Heart left ventricle (tissue), 16 donors: Measurements from ENCODE around the gene SLC13A3. TPM values are rescaled to one million over a fixed set of nuclear protein-coding genes. Genes with fewer than 3 reads are reported as not detected.

Experiments used
- ATAC-seq, 4 donors: fragments of 200-7000 bp; cut with Tn5 transposase; one replicate each; pipeline ENCODE4 v1.9.1; 2020 to 2022; ENCODE audit warnings: moderate library complexity in 4 of 4, mild to moderate bottlenecking in 3 of 4, moderate number of reproducible peaks in 1 of 4
- DNase-seq, 5 donors: peaks; one replicate each; pipeline ENCODE4 v3.0.0-alpha.2; 2020
- H3K27ac ChIP-seq, 12 donors: fragments of 200-600 bp; sonication (generic) in 4 of 12; one replicate each; pipeline versions ENCODE4 v1.5.0 to v1.8.0; 2016 to 2022; ENCODE audit warnings: mild to moderate bottlenecking in 2 of 12
- H3K27me3 ChIP-seq, 9 donors: fragments of 200-600 bp; sonication (generic) in 2 of 9; one replicate each; pipeline versions ENCODE4 v1.5.1 to v1.8.0; 2016 to 2022; ENCODE audit warnings: mild to moderate bottlenecking in 3 of 9
- H3K36me3 ChIP-seq, 9 donors: fragments of 200-600 bp; sonication (generic) in 2 of 9; one replicate each; pipeline versions ENCODE4 v1.5.0 to v1.8.0; 2018 to 2022; ENCODE audit warnings: mild to moderate bottlenecking in 2 of 9
- H3K4me1 ChIP-seq, 12 donors: fragments of 200-600 bp; sonication (generic) in 4 of 12; one replicate each; pipeline versions ENCODE4 v1.5.0 to v1.8.0; 2016 to 2022; ENCODE audit warnings: mild to moderate bottlenecking in 3 of 12
- H3K4me3 ChIP-seq, 12 donors: fragments of 200-600 bp; sonication (generic) in 4 of 12; one replicate each; pipeline versions ENCODE4 v1.5.0 to v1.8.0; 2017 to 2022; ENCODE audit warnings: mild to moderate bottlenecking in 9 of 12, moderate library complexity in 4 of 12
- H3K9me3 ChIP-seq, 12 donors: fragments of 200-600 bp; sonication (generic) in 4 of 12; one replicate each; pipeline versions ENCODE4 v1.5.0 to v1.8.0; 2016 to 2022; ENCODE audit warnings: mild to moderate bottlenecking in 1 of 12
- CTCF ChIP-seq, 12 donors: fragments of 200-600 bp; sonication (generic) in 4 of 12; IDR thresholded peaks; one replicate each; pipeline versions ENCODE4 v1.5.0 to v1.8.0; 2018 to 2022; ENCODE audit warnings: antibody characterized with exemption in 12 of 12, mild to moderate bottlenecking in 5 of 12
- POLR2A ChIP-seq, 2 donors: fragments of 450-650 bp; IDR thresholded peaks; one replicate each; pipeline ENCODE4 v1.6.1; 2017; ENCODE audit warnings: antibody characterized with exemption in 2 of 2, mild to moderate bottlenecking in 2 of 2, moderate library complexity in 2 of 2
- WGBS, 4 donors: extraction: QIAGEN DNeasy Blood & Tissue Kit in 2 of 4; methylation state at CpG; one replicate each; pipeline versions ENCODE4 v1.1.5 to v1.1.7; 2013 to 2018; 5-methylcytosine and 5-hydroxymethylcytosine counted together
- intact Hi-C, 10 donors: fragments of 100-400 bp; cut with DNase I; formaldehyde crosslinking; loops; one replicate each; pipeline versions ENCODE4 v1.11.1 to v1.14.2; 2022
- polyA plus RNA-seq, 2 donors: library from polyadenylated mRNA; stranded (reverse); fragments of 200-250 nt; gene quantifications; one replicate each; pipeline ENCODE4 v1.2.3, GENCODE V29; 2013
- total RNA-seq, 9 donors: library from RNA; depleted of rRNA in 2 of 9; stranded (reverse); fragments of >200 nt in 2 of 9; fragmentation: NEBNext Ultra II Directional in 3 of 9; extraction: Animal tissue kit (Norgen Biotek cat#: 25700) in 3 of 9; gene quantifications; one replicate each; pipeline versions ENCODE4 v1.1.0 to v1.2.4, GENCODE V29; 2016 to 2023
- donor health status: ischemic (EF 13 %, LVEDD 7.1; RV severe dilation, severe dysfunction).
- donor health status: healthy with polysubstance abuse.
- donor health status: DM: no; HTN: yes; CAD: no.
- donor health status: DM: no; HTN: no; CAD: no.
- donor health status: ischemic (EF 25% LVEDD 6.9; RV normal size, moderate dysfunction).
- donor health status: ischemic (EF 25% LVEDD 5.7; RV mildly dilated, moderate dysfunction).
- donor health status: healthy.
- donor health status: DM: yes; HTN: yes; CAD: no.
- donor health status: ischemic (EF 35%, LVEDD 5.7; RV mildly dilated, moderate dysfunction).
- donor health status: nonischemic (EF 11% LVEDD 7.7; RV severe dilation, severe dysfunction).
- donor health status: DM: yes; HTN: yes; CAD: no.
- donor health status: PGD.
- donor health status: ischemic (EF 29% LVEDD 5.4; RV normal size, mild dysfunction).
- donor health status: nonischemic (EF 23%, LVEDD 6.1; RV moderate dilation, normal function).

The SLC13A3 gene
- total and polyA plus RNA-seq, 11 donors = 0.13 to 2.6 (median 0.54) TPM

- Histone ChIP-seq H3K4me3 (no peak overlapping the region), H3K27me3 (no peaks in the 10 kb centered on the region), H3K9me3 (peaks cover 0 to 34% (median 6%) of the 10 kb centered on the region in 12 donors), H3K36me3 (no peaks in the 10 kb centered on the region), H3K4me1 (peaks cover 0 to 19% (median 0%) of the 10 kb centered on the region in 12 donors), H3K27ac (no peak overlapping the region)
- no peak for ATAC-seq
- no peak for DNase-seq
- intact Hi-C loops = no loop called here
- WGBS, 4 donors = 71 to 78% (median 74%) methylated on average over 4 of the region's 4 CpGs
- TF ChIP-seq CTCF (IDR thresholded peaks at IDR 0.05) (no peak), POLR2A (IDR thresholded peaks at IDR 0.05) (no peak)
Measured at GRCh38 chr20:46627234-46627633, 24.0 kb downstream of the SLC13A3 start.

- peaks cover 0 to 18% (median 0%) of the 10 kb centered on the region in 12 donors for H3K4me1 ChIP-seq
- peaks cover 0 to 34% (median 6%) of the 10 kb centered on the region in 12 donors for H3K9me3 ChIP-seq
- intact Hi-C loops = no loop called here
- no peak overlapping the region for H3K4me3 ChIP-seq
- TF ChIP-seq CTCF (IDR thresholded peaks at IDR 0.05) (no peak), POLR2A (IDR thresholded peaks at IDR 0.05) (no peak)
- DNase-seq = no peak
- WGBS, 4 donors = 56 to 69% (median 62%) methylated on average over 4 of the region's 4 CpGs
- no peak overlapping the region for H3K27ac ChIP-seq
- H3K36me3 ChIP-seq = no peaks in the 10 kb centered on the region
- ATAC-seq = no peak
- H3K27me3 ChIP-seq = no peaks in the 10 kb centered on the region
Measured at GRCh38 chr20:46626758-46627157, 24.5 kb downstream of the SLC13A3 start.

- Histone ChIP-seq H3K27me3 (no peaks in the 10 kb centered on the region), H3K27ac (no peak overlapping the region), H3K36me3 (no peaks in the 10 kb centered on the region), H3K4me1 (peaks cover 0 to 12% (median 0%) of the 10 kb centered on the region in 12 donors), H3K4me3 (no peak overlapping the region), H3K9me3 (peaks cover 0 to 34% (median 6%) of the 10 kb centered on the region in 12 donors)
- ATAC-seq (no peak), DNase-seq (no peak)
- intact Hi-C loops = no loop called here
- TF ChIP-seq CTCF (IDR thresholded peaks at IDR 0.05) (no peak), POLR2A (IDR thresholded peaks at IDR 0.05) (no peak)
- 94 to 100% (median 96%) methylated on average over 1 of the region's 1 CpG for WGBS, 4 donors
Measured at GRCh38 chr20:46625875-46626373, 25.3 kb downstream of the SLC13A3 start.

- 56 to 74% (median 65%) methylated on average over 2 of the region's 2 CpGs for WGBS, 4 donors
- Histone ChIP-seq H3K36me3 (no peaks in the 10 kb centered on the region), H3K4me1 (peaks cover 0 to 12% (median 0%) of the 10 kb centered on the region in 12 donors), H3K9me3 (peaks cover 0 to 30% (median 5%) of the 10 kb centered on the region in 12 donors), H3K27me3 (no peaks in the 10 kb centered on the region), H3K4me3 (no peak overlapping the region), H3K27ac (no peak overlapping the region)
- intact Hi-C loops = no loop called here
- no peak for ATAC-seq
- TF ChIP-seq CTCF (IDR thresholded peaks at IDR 0.05) (no peak), POLR2A (IDR thresholded peaks at IDR 0.05) (no peak)
- DNase-seq = no peak
Measured at GRCh38 chr20:46624946-46625345, 26.3 kb downstream of the SLC13A3 start.
